ENCODE data around the gene RBFOX1. TPM values are rescaled to one million over a fixed set of nuclear protein-coding genes. Genes with fewer than 3 reads are reported as not detected.

The RBFOX1 gene
- total RNA-seq, 1 donor: not detected

- no peak overlapping the region for H3K4me3 ChIP-seq (ENCODE audit: low read depth, low read length)
- no peak for TF ChIP-seq CTCF (IDR thresholded peaks at IDR 0.05; ENCODE audit: insufficient read depth, low read depth, low read length)
- DNase-seq (ENCODE audit: low read depth): no peak
These were observed 422.8 kb downstream of the RBFOX1 start for GRCh38 chr16:7755347-7755882.

Small RNA genes lying within 50 kb of the gene (small RNA-seq; reads per million reads assigned to genes)
- gene RF00537 (not detected), gene RF00561 (not detected)
